ENCODE measurements around the gene JAML.

JAML gene

GRCh38 chr11:118216621-118217481 is 8.0 kb downstream of the JAML start:
- Histone ChIP-seq H2BK120ac (ENCODE audit: low read depth, low read length) (no peak overlapping the region), H3K79me1 (replicated peaks; ENCODE audit: low read length, poor library complexity, severe bottlenecking) (no peaks in the 10 kb centered on the region), H3K23ac (ENCODE audit: low read length in 2 of 2) (no peak overlapping the region), H3K4ac (ENCODE audit: low read depth in 1 of 2, low read length in 2 of 2) (no peak overlapping the region), H3K4me1 (ENCODE audit: control insufficient read depth, insufficient read depth, low read depth, low read length) (no peaks in the 10 kb centered on the region), H3K4me2 (ENCODE audit: low read length, poor library complexity, severe bottlenecking) (no peak overlapping the region), H3K27ac (ENCODE audit: low read length, poor library complexity, severe bottlenecking) (no peak overlapping the region), H3K9me3 (ENCODE audit: control insufficient read depth, low read length) (no peaks in the 10 kb centered on the region), H3K18ac (ENCODE audit: low read depth in 1 of 2, low read length in 2 of 2) (no peak overlapping the region), H2BK15ac (ENCODE audit: low read depth, poor library complexity, severe bottlenecking) (no peak overlapping the region), H3K4me3 (ENCODE audit: insufficient read depth in 1 of 2, low read depth in 1 of 2, low read length in 2 of 2) (no peak overlapping the region), H4K91ac (ENCODE audit: low read length) (no peak overlapping the region), H3K36me3 (ENCODE audit: control insufficient read depth in 1 of 2, insufficient read depth in 2 of 2, low read depth in 1 of 2, low read length in 2 of 2) (no peaks in the 10 kb centered on the region), H2AFZ (ENCODE audit: low read depth, low read length) (no peak overlapping the region), H3K27me3 (ENCODE audit: control insufficient read depth in 1 of 2, insufficient read depth in 1 of 2, low read length in 2 of 2) (peaks cover 62 to 84% of the 10 kb centered on the region in 2 experiments), H3K14ac (ENCODE audit: low read length in 2 of 2) (no peak overlapping the region), H3K9ac (ENCODE audit: low read length) (no peak overlapping the region), H2BK12ac (ENCODE audit: low read length in 2 of 2) (no peak overlapping the region), H2BK5ac (ENCODE audit: low read depth, low read length, poor library complexity, severe bottlenecking) (no peak overlapping the region), H2AK5ac (ENCODE audit: low read length, severe bottlenecking) (no peak overlapping the region), H4K8ac (ENCODE audit: low read length) (no peak overlapping the region)
- no peak for DNase-seq
- 82% methylated on average over 11 of the region's 11 CpGs for WGBS

GRCh38 chr11:118215765-118216164 is 9.0 kb downstream of the JAML start:
- no peak overlapping the region for H3K4me3 ChIP-seq (ENCODE audit: insufficient read depth in 1 of 2, low read depth in 1 of 2, low read length in 2 of 2)
- H2BK120ac ChIP-seq (ENCODE audit: low read depth, low read length), result no peak overlapping the region
- no peak for DNase-seq
- H4K91ac ChIP-seq (ENCODE audit: low read length), result no peak overlapping the region
- 90% methylated on average over 7 of the region's 7 CpGs for WGBS
- H2AK5ac ChIP-seq (ENCODE audit: low read length, severe bottlenecking), result no peak overlapping the region
- H3K27ac ChIP-seq (ENCODE audit: low read length, poor library complexity, severe bottlenecking), result no peak overlapping the region
- H3K9ac ChIP-seq (ENCODE audit: low read length), result no peak overlapping the region
- no peak overlapping the region for H3K23ac ChIP-seq (ENCODE audit: low read length in 2 of 2)
- H3K4me1 ChIP-seq (ENCODE audit: control insufficient read depth, insufficient read depth, low read depth, low read length), result no peaks in the 10 kb centered on the region
- H4K8ac ChIP-seq (ENCODE audit: low read length), result no peak overlapping the region
- no peak overlapping the region for H2BK12ac ChIP-seq (ENCODE audit: low read length in 2 of 2)
- no peak overlapping the region for H2BK15ac ChIP-seq (ENCODE audit: low read depth, poor library complexity, severe bottlenecking)
- no peak overlapping the region for H3K4me2 ChIP-seq (ENCODE audit: low read length, poor library complexity, severe bottlenecking)
- H3K27me3 ChIP-seq (ENCODE audit: control insufficient read depth in 1 of 2, insufficient read depth in 1 of 2, low read length in 2 of 2), result peaks cover 65 to 84% of the 10 kb centered on the region in 2 experiments
- no peak overlapping the region for H3K14ac ChIP-seq (ENCODE audit: low read length in 2 of 2)
- no peak overlapping the region for H3K4ac ChIP-seq (ENCODE audit: low read depth in 1 of 2, low read length in 2 of 2)
- no peak overlapping the region for H2BK5ac ChIP-seq (ENCODE audit: low read depth, low read length, poor library complexity, severe bottlenecking)
- H3K9me3 ChIP-seq (ENCODE audit: control insufficient read depth, low read length), result no peaks in the 10 kb centered on the region
- H2AFZ ChIP-seq (ENCODE audit: low read depth, low read length), result no peak overlapping the region
- no peak overlapping the region for H3K18ac ChIP-seq (ENCODE audit: low read depth in 1 of 2, low read length in 2 of 2)
- no peaks in the 10 kb centered on the region for H3K79me1 ChIP-seq (replicated peaks; ENCODE audit: low read length, poor library complexity, severe bottlenecking)
- no peaks in the 10 kb centered on the region for H3K36me3 ChIP-seq (ENCODE audit: control insufficient read depth in 1 of 2, insufficient read depth in 2 of 2, low read depth in 1 of 2, low read length in 2 of 2)

GRCh38 chr11:118215262-118215661 is 9.5 kb downstream of the JAML start:
- 93% methylated on average over 2 of the region's 3 CpGs for WGBS
- no peak overlapping the region for H2BK5ac ChIP-seq (ENCODE audit: low read depth, low read length, poor library complexity, severe bottlenecking)

GRCh38 chr11:118214210-118214914 is 10.4 kb downstream of the JAML start:
- Histone ChIP-seq H3K4ac (ENCODE audit: low read depth in 1 of 2, low read length in 2 of 2) (no peak overlapping the region), H3K14ac (ENCODE audit: low read length in 2 of 2) (no peak overlapping the region), H3K36me3 (ENCODE audit: control insufficient read depth in 1 of 2, insufficient read depth in 2 of 2, low read depth in 1 of 2, low read length in 2 of 2) (no peaks in the 10 kb centered on the region), H3K4me3 (ENCODE audit: insufficient read depth in 1 of 2, low read depth in 1 of 2, low read length in 2 of 2) (no peak overlapping the region), H3K27me3 (ENCODE audit: control insufficient read depth in 1 of 2, insufficient read depth in 1 of 2, low read length in 2 of 2) (peaks cover 58 to 81% of the 10 kb centered on the region in 2 experiments), H2AK5ac (ENCODE audit: low read length, severe bottlenecking) (no peak overlapping the region), H2BK15ac (ENCODE audit: low read depth, poor library complexity, severe bottlenecking) (no peak overlapping the region), H4K91ac (ENCODE audit: low read length) (no peak overlapping the region), H2AFZ (ENCODE audit: low read depth, low read length) (no peak overlapping the region), H2BK12ac (ENCODE audit: low read length in 2 of 2) (no peak overlapping the region), H3K27ac (ENCODE audit: low read length, poor library complexity, severe bottlenecking) (no peak overlapping the region), H2BK5ac (ENCODE audit: low read depth, low read length, poor library complexity, severe bottlenecking) (no peak overlapping the region), H3K23ac (ENCODE audit: low read length in 2 of 2) (no peak overlapping the region), H3K9me3 (ENCODE audit: control insufficient read depth, low read length) (no peaks in the 10 kb centered on the region), H3K4me1 (ENCODE audit: control insufficient read depth, insufficient read depth, low read depth, low read length) (no peaks in the 10 kb centered on the region), H4K8ac (ENCODE audit: low read length) (no peak overlapping the region), H3K18ac (ENCODE audit: low read depth in 1 of 2, low read length in 2 of 2) (no peak overlapping the region), H3K4me2 (ENCODE audit: low read length, poor library complexity, severe bottlenecking) (no peak overlapping the region), H3K79me1 (replicated peaks; ENCODE audit: low read length, poor library complexity, severe bottlenecking) (no peaks in the 10 kb centered on the region), H3K9ac (ENCODE audit: low read length) (no peak overlapping the region), H2BK120ac (ENCODE audit: low read depth, low read length) (no peak overlapping the region)
- WGBS, result 73% methylated on average over 6 of the region's 6 CpGs
- DNase-seq, result no peak

More at GRCh38 chr11:118215262-118215661, 9.5 kb downstream of the JAML start:
- H4K8ac ChIP-seq (ENCODE audit: low read length), result no peak overlapping the region
- H2BK120ac ChIP-seq (ENCODE audit: low read depth, low read length), result no peak overlapping the region
- H3K23ac ChIP-seq (ENCODE audit: low read length in 2 of 2), result no peak overlapping the region
- H3K27ac ChIP-seq (ENCODE audit: low read length, poor library complexity, severe bottlenecking), result no peak overlapping the region
- no peaks in the 10 kb centered on the region for H3K36me3 ChIP-seq (ENCODE audit: control insufficient read depth in 1 of 2, insufficient read depth in 2 of 2, low read depth in 1 of 2, low read length in 2 of 2)
- no peak for DNase-seq
- H3K4me2 ChIP-seq (ENCODE audit: low read length, poor library complexity, severe bottlenecking), result no peak overlapping the region
- H3K27me3 ChIP-seq (ENCODE audit: control insufficient read depth in 1 of 2, insufficient read depth in 1 of 2, low read length in 2 of 2), result peaks cover 65 to 84% of the 10 kb centered on the region in 2 experiments
- no peaks in the 10 kb centered on the region for H3K9me3 ChIP-seq (ENCODE audit: control insufficient read depth, low read length)
- no peak overlapping the region for H3K14ac ChIP-seq (ENCODE audit: low read length in 2 of 2)
- H3K18ac ChIP-seq (ENCODE audit: low read depth in 1 of 2, low read length in 2 of 2), result no peak overlapping the region
- no peak overlapping the region for H2BK15ac ChIP-seq (ENCODE audit: low read depth, poor library complexity, severe bottlenecking)
- no peaks in the 10 kb centered on the region for H3K79me1 ChIP-seq (replicated peaks; ENCODE audit: low read length, poor library complexity, severe bottlenecking)
- H3K9ac ChIP-seq (ENCODE audit: low read length), result no peak overlapping the region
- H2BK12ac ChIP-seq (ENCODE audit: low read length in 2 of 2), result no peak overlapping the region
- H3K4me1 ChIP-seq (ENCODE audit: control insufficient read depth, insufficient read depth, low read depth, low read length), result no peaks in the 10 kb centered on the region
- H3K4me3 ChIP-seq (ENCODE audit: insufficient read depth in 1 of 2, low read depth in 1 of 2, low read length in 2 of 2), result no peak overlapping the region
- no peak overlapping the region for H3K4ac ChIP-seq (ENCODE audit: low read depth in 1 of 2, low read length in 2 of 2)
- no peak overlapping the region for H2AFZ ChIP-seq (ENCODE audit: low read depth, low read length)
- no peak overlapping the region for H4K91ac ChIP-seq (ENCODE audit: low read length)
- no peak overlapping the region for H2AK5ac ChIP-seq (ENCODE audit: low read length, severe bottlenecking)
